ENCODE results near the gene AS3MT. TPM values are rescaled to one million over a fixed set of nuclear protein-coding genes. Genes with fewer than 3 reads are reported as not detected.
"Not testable (repeated sequence)": the region's sequence is repeated elsewhere in the genome, so short reads cannot be mapped to it uniquely, and the experiment has no call there.

The AS3MT gene
- total and polyA plus RNA-seq, 5 donors from 2014 or later, result 0.37 TPM; not detected in 4

DNA sequence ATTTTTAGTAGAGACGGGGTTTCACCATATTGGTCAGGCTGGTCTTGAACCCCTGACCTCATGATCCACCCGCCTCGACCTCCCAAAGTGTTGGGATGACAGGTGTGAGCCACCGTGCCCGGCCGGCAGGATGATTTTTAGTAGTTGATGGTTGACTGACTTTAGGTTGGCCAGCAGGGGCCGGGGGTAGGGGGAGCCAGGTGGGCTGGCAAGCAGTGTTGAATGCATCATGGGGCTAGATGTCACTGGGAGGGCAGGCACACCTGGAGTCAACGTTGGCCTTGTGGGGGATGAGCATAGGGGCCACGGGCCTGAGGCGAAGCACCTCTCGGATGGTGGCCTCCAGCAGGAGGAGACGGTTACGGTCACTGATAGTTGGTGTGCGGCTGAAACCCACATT lies 37.0 kb upstream of the AS3MT start:
- Histone ChIP-seq H3K4me3 (ENCODE audit: low read depth, low read length) (no peak overlapping the region), H3K4me1 (ENCODE audit: control insufficient read depth, insufficient read depth, low read length, poor library complexity, severe bottlenecking) (no peaks in the 10 kb centered on the region), H3K27ac (ENCODE audit: insufficient read depth, low read length, poor library complexity, severe bottlenecking) (no peak overlapping the region), H3K9me3 (ENCODE audit: control insufficient read depth in 2 of 2, low read length in 2 of 2) (no peaks in the 10 kb centered on the region), H3K27me3 (ENCODE audit: control insufficient read depth, insufficient read depth, low read length) (no peaks in the 10 kb centered on the region), H3K36me3 (ENCODE audit: control insufficient read depth, insufficient read depth, low read length) (no peaks in the 10 kb centered on the region)
- H3K36me3 Mint-ChIP-seq, result no peaks in the 10 kb centered on the region
- no peak for ATAC-seq (ENCODE audit: low read depth in 2 of 2)
- DNase-seq, result no peak
- H3K27ac Mint-ChIP-seq, result no peak overlapping the region
- H3K4me1 Mint-ChIP-seq, result peaks cover 0 to 2% (median 0%) of the 10 kb centered on the region in 4 donors
- peaks cover 0 to under 1% (median 0%) of the 10 kb centered on the region in 7 donors for H3K9me3 Mint-ChIP-seq
- H3K4me3 Mint-ChIP-seq, result no peak overlapping the region
- H3K27me3 Mint-ChIP-seq, result peaks cover 21% of the 10 kb centered on the region

DNA sequence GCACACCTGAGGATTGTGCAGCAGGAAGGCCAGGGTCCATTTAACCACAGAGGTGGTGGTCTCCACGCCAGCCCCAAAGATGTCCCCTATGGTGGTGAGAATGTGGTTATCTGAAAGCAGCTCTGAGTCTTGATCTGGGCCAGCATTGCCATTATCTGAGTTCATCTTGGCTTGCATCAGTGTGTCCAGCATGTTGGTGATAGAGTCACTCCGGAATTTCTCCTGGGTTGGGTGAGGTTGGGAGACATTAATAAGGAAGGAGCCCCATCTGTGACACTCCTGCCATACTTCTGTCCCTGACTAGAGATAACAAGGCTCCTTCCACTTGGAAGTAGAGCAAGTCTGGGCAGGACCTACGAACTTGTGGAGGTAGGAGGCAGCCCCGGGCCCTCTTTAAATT lies 36.3 kb upstream of the AS3MT start:
- Mint-ChIP-seq H3K9me3 (peaks cover 0 to 8% (median 0%) of the 10 kb centered on the region in 7 donors), H3K4me3 (no peak overlapping the region), H3K27me3 (peaks cover 29% of the 10 kb centered on the region), H3K4me1 (peaks cover 0 to 2% (median 0%) of the 10 kb centered on the region in 4 donors), H3K27ac (no peak overlapping the region), H3K36me3 (peaks cover 1% of the 10 kb centered on the region)
- DNase-seq, result no peak
- Histone ChIP-seq H3K27me3 (ENCODE audit: control insufficient read depth, insufficient read depth, low read length) (no peaks in the 10 kb centered on the region), H3K27ac (ENCODE audit: insufficient read depth, low read length, poor library complexity, severe bottlenecking) (no peak overlapping the region), H3K4me3 (ENCODE audit: low read depth, low read length) (no peak overlapping the region), H3K36me3 (ENCODE audit: control insufficient read depth, insufficient read depth, low read length) (no peaks in the 10 kb centered on the region), H3K9me3 (ENCODE audit: control insufficient read depth in 2 of 2, low read length in 2 of 2) (no peaks in the 10 kb centered on the region), H3K4me1 (ENCODE audit: control insufficient read depth, insufficient read depth, low read length, poor library complexity, severe bottlenecking) (no peaks in the 10 kb centered on the region)
- ATAC-seq (ENCODE audit: low read depth in 2 of 2), result no peak

DNA sequence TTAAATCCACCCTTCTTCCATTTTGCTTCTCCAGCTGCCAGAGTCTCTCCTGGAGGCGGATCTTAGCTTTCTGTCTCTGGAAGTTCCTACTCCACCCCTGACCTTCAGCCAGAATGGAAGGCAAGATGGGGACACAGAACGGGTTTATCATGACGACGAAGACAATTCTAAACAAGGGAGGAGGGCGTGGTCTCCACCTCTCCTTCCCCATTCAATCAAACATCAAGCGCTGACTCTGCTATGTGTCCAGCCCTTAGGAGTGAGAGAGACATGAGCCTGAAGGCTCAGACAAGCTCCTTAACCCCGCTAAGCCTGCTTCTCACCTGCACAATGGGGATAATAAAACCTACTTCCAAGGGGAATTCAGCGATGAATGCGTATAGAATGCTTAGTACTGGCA lies 35.1 kb upstream of the AS3MT start:
- Mint-ChIP-seq H3K4me3 (no peak overlapping the region), H3K9me3 (peaks cover 0 to 12% (median 2%) of the 10 kb centered on the region in 7 donors), H3K36me3 (peaks cover 5% of the 10 kb centered on the region), H3K27ac (no peak overlapping the region), H3K4me1 (peaks cover 0 to 2% (median 0%) of the 10 kb centered on the region in 4 donors), H3K27me3 (peaks cover 33% of the 10 kb centered on the region)
- H3K27me3 ChIP-seq (ENCODE audit: control insufficient read depth, insufficient read depth, low read length), result no peaks in the 10 kb centered on the region
- DNase-seq (no peak), ATAC-seq (ENCODE audit: low read depth in 2 of 2) (no peak)
- H3K36me3 ChIP-seq (ENCODE audit: control insufficient read depth, insufficient read depth, low read length), result no peaks in the 10 kb centered on the region
- H3K9me3 ChIP-seq (ENCODE audit: control insufficient read depth in 2 of 2, low read length in 2 of 2), result no peaks in the 10 kb centered on the region
- no peak overlapping the region for H3K4me3 ChIP-seq (ENCODE audit: low read depth, low read length)
- H3K27ac ChIP-seq (ENCODE audit: insufficient read depth, low read length, poor library complexity, severe bottlenecking), result no peak overlapping the region
- no peaks in the 10 kb centered on the region for H3K4me1 ChIP-seq (ENCODE audit: control insufficient read depth, insufficient read depth, low read length, poor library complexity, severe bottlenecking)

DNA sequence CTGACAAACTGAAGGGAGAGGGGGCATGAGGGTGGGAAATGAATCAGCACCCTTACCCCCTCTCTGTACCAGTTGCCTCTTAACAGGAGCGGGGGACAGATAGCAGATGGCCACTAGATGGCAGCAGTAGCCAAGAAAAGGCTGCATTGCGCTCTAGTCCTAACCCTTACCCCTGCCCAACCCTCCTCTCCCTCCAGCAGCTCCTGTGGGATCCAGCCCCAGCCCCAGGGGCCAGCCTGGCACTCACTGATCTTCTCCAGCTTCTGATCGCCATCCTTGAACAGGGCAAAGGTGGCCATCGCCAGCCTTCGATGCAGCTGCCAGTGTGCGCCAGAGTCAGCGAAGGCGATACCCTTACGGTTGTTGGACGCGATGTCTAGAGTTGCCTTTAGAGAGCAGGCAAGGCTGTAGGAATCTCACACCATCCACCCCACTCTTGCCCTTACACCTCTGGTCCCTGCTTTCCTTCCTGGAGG lies 34.2 kb upstream of the AS3MT start:
- ATAC-seq (ENCODE audit: low read depth in 2 of 2), result peak; percentile 88
- Mint-ChIP-seq H3K36me3 (peaks cover 5% of the 10 kb centered on the region), H3K4me1 (peaks cover 0 to 2% (median 0%) of the 10 kb centered on the region in 4 donors), H3K9me3 (peaks cover 0 to 14% (median 2%) of the 10 kb centered on the region in 7 donors), H3K27ac (no peak overlapping the region), H3K27me3 (peaks cover 35% of the 10 kb centered on the region), H3K4me3 (no peak overlapping the region)
- Histone ChIP-seq H3K4me1 (ENCODE audit: control insufficient read depth, insufficient read depth, low read length, poor library complexity, severe bottlenecking) (no peaks in the 10 kb centered on the region), H3K36me3 (ENCODE audit: control insufficient read depth, insufficient read depth, low read length) (no peaks in the 10 kb centered on the region), H3K9me3 (ENCODE audit: control insufficient read depth in 2 of 2, low read length in 2 of 2) (no peaks in the 10 kb centered on the region), H3K27me3 (ENCODE audit: control insufficient read depth, insufficient read depth, low read length) (no peaks in the 10 kb centered on the region), H3K4me3 (ENCODE audit: low read depth, low read length) (no peak overlapping the region), H3K27ac (ENCODE audit: insufficient read depth, low read length, poor library complexity, severe bottlenecking) (no peak overlapping the region)
- DNase-seq, result peak; percentile 59 to 79 (median 71)

DNA sequence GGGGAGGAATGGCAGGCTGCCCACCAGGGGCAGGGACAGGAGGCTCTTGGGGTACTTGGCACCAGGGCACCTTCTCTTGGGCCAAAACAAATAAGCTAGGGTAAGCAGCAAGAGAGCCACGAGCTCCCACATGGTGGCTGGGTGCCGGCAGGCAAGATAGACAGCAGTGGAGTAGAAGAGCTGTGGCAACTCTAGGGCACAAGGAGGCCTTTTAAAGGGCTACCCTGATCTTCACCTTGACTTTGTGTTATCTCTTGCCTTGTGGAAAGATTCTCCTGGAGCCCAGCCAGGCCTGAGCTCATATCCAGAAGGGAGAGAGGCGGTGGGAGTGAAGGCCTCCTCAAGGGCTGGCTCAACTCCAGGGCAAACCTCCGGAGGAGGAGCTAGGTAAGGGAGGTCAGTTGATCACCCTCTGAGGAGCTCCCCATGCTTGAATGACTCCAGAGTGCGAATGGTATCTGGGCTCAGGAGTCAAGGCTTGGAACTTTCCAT lies 32.0 kb upstream of the AS3MT start, which contains the start of gene CYP17A1:
TSS of gene CYP17A1 (minus strand) at position 184 of the 492 bp plus-strand sequence. CDS start at position 132, 52 bp downstream.
- Mint-ChIP-seq H3K27me3 (peaks cover 39% of the 10 kb centered on the region), H3K4me1 (peaks cover 0 to 2% (median 0%) of the 10 kb centered on the region in 4 donors), H3K4me3 (no peak within 1 kb of the TSS), H3K36me3 (peaks cover 5% of the 10 kb centered on the region), H3K27ac (peak within 1 kb of the TSS in 1 of 3 donors; percentile 80), H3K9me3 (peaks cover 0 to 14% (median 2%) of the 10 kb centered on the region in 7 donors)
- Histone ChIP-seq H3K27ac (ENCODE audit: insufficient read depth, low read length, poor library complexity, severe bottlenecking) (no peak within 1 kb of the TSS), H3K36me3 (ENCODE audit: control insufficient read depth, insufficient read depth, low read length) (no peaks in the 10 kb centered on the region), H3K4me3 (ENCODE audit: low read depth, low read length) (no peak within 1 kb of the TSS), H3K9me3 (ENCODE audit: control insufficient read depth in 2 of 2, low read length in 2 of 2) (no peaks in the 10 kb centered on the region), H3K27me3 (ENCODE audit: control insufficient read depth, insufficient read depth, low read length) (no peaks in the 10 kb centered on the region), H3K4me1 (ENCODE audit: control insufficient read depth, insufficient read depth, low read length, poor library complexity, severe bottlenecking) (no peaks in the 10 kb centered on the region)
- DNase-seq (no peak), ATAC-seq (ENCODE audit: low read depth in 2 of 2) (no peak)

DNA sequence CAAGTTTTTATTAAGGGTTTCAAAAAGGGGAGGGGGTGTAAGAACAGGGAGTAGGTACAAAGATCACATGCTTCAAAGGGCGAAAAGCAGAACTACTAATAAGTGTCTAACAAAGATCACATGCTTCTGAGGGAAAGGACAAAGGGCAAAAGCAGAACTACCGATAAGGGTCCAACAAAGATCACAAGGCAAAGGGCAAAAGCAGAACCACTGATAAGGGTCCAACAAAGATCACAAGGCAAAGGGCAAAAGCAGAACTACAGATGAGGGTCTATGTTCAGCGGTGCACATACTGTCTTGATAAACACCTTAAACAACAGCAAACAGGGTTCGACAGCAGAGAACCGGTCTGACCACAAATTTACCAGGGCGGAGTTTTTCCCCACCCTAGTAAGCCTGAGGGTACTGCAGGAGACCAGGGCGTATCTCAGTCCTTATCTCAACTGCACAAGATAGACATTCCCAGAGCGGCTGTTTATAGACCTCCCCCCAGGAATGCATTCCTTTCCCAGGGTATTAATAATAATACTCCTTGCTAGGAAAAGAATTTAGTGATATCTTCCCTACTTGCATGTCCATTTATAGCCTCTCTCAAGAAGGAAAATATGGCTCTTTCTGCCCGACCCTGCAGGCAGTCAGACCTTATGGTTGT lies 30.9 kb upstream of the AS3MT start:
- H3K27ac ChIP-seq (ENCODE audit: insufficient read depth, low read length, poor library complexity, severe bottlenecking); H3K4me3 Mint-ChIP-seq; H3K4me1 Mint-ChIP-seq; DNase-seq; ATAC-seq (ENCODE audit: low read depth in 2 of 2); H3K4me3 ChIP-seq (ENCODE audit: low read depth, low read length); H3K9me3 ChIP-seq (ENCODE audit: control insufficient read depth in 2 of 2, low read length in 2 of 2); H3K4me1 ChIP-seq (ENCODE audit: control insufficient read depth, insufficient read depth, low read length, poor library complexity, severe bottlenecking); H3K27me3 ChIP-seq (ENCODE audit: control insufficient read depth, insufficient read depth, low read length); H3K27ac Mint-ChIP-seq; H3K36me3 ChIP-seq (ENCODE audit: control insufficient read depth, insufficient read depth, low read length): not testable (repeated sequence)
- Mint-ChIP-seq H3K36me3 (peaks cover 12% of the 10 kb centered on the region), H3K27me3 (peaks cover 39% of the 10 kb centered on the region), H3K9me3 (peaks cover 0 to 14% (median 4%) of the 10 kb centered on the region in 7 donors)

DNA sequence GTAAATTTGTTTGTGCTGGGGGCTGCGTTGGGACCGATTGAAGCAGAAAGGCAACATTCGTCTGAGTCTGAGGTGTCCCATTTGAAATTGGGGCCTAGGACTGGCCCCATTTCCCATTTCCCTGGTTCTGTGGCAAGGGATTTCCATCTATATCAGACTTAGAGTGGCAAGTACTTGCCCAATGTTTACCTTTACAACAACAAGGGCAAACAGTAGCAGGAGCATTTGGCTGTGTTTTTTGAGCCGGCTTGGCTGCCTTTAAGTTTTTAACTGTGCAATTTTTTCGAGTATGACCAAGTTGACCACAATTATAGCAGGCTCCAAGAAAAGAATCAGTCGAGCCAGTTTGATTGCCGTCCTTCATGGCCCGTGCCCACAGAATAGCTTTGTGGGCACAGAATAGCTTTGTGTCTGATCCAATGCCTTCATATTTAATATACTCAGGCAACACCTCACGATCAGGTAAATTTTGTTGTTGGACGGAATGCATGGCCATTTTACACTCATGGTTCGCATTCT lies 27.4 kb upstream of the AS3MT start:
- peaks cover 16% of the 10 kb centered on the region for H3K36me3 Mint-ChIP-seq
- ATAC-seq (ENCODE audit: low read depth in 2 of 2), result no peak
- H3K4me3 Mint-ChIP-seq, result no peak overlapping the region
- H3K27ac Mint-ChIP-seq, result no peak overlapping the region
- H3K4me3 ChIP-seq (ENCODE audit: low read depth, low read length), result no peak overlapping the region
- no peaks in the 10 kb centered on the region for H3K4me1 Mint-ChIP-seq
- H3K27me3 Mint-ChIP-seq, result peaks cover 34% of the 10 kb centered on the region
- no peaks in the 10 kb centered on the region for H3K36me3 ChIP-seq (ENCODE audit: control insufficient read depth, insufficient read depth, low read length)
- H3K9me3 ChIP-seq (ENCODE audit: control insufficient read depth in 2 of 2, low read length in 2 of 2), result no peaks in the 10 kb centered on the region
- H3K9me3 Mint-ChIP-seq, result peaks cover 0 to 19% (median 6%) of the 10 kb centered on the region in 7 donors
- H3K4me1 ChIP-seq (ENCODE audit: control insufficient read depth, insufficient read depth, low read length, poor library complexity, severe bottlenecking), result no peaks in the 10 kb centered on the region
- no peak overlapping the region for H3K27ac ChIP-seq (ENCODE audit: insufficient read depth, low read length, poor library complexity, severe bottlenecking)
- no peaks in the 10 kb centered on the region for H3K27me3 ChIP-seq (ENCODE audit: control insufficient read depth, insufficient read depth, low read length)
- no peak for DNase-seq
